Measurements from ENCODE around the gene THSD7B.

THSD7B gene

GRCh38 chr2:136828162-136828561, 62.8 kb downstream of the THSD7B start:
- no peak for DNase-seq

GRCh38 chr2:136828774-136829173, 63.4 kb downstream of the THSD7B start:
- no peak for DNase-seq

GRCh38 chr2:136844546-136844945, 79.2 kb downstream of the THSD7B start:
- DNase-seq, result no peak

GRCh38 chr2:136858656-136859055, 93.3 kb downstream of the THSD7B start:
- DNase-seq, result no peak

- no peak for DNase-seq
These were observed 95.2 kb downstream of the THSD7B start for GRCh38 chr2:136860443-136860958.

- no peak for DNase-seq
These were observed 98.1 kb downstream of the THSD7B start for GRCh38 chr2:136863468-136863867.

- no peak for DNase-seq
These were observed 98.5 kb downstream of the THSD7B start for GRCh38 chr2:136863874-136864273.

- DNase-seq, result no peak
These were observed 106.1 kb downstream of the THSD7B start for GRCh38 chr2:136871424-136871823.

GRCh38 chr2:136874258-136874657, 108.9 kb downstream of the THSD7B start:
- DNase-seq, result no peak

GRCh38 chr2:136891100-136891499, 125.8 kb downstream of the THSD7B start:
- no peak for DNase-seq

GRCh38 chr2:136894007-136894634, 128.8 kb downstream of the THSD7B start:
- no peak for DNase-seq

GRCh38 chr2:136901732-136902131, 136.4 kb downstream of the THSD7B start:
- no peak for DNase-seq

GRCh38 chr2:136905779-136906178, 140.4 kb downstream of the THSD7B start:
- DNase-seq, result no peak

GRCh38 chr2:136909777-136910176, 144.4 kb downstream of the THSD7B start:
- no peak for DNase-seq

GRCh38 chr2:136916131-136916530, 150.8 kb downstream of the THSD7B start:
- DNase-seq, result no peak

- DNase-seq, result no peak
These were observed 152.1 kb downstream of the THSD7B start for GRCh38 chr2:136917411-136917881.

GRCh38 chr2:136919682-136920081, 154.3 kb downstream of the THSD7B start:
- no peak for DNase-seq

GRCh38 chr2:136920652-136921333, 155.4 kb downstream of the THSD7B start:
- DNase-seq, result no peak

- no peak for DNase-seq
These were observed 161.8 kb downstream of the THSD7B start for GRCh38 chr2:136927156-136927555.

GRCh38 chr2:136929531-136929930, 164.2 kb downstream of the THSD7B start:
- no peak for DNase-seq

GRCh38 chr2:136932700-136933099, 167.4 kb downstream of the THSD7B start:
- DNase-seq, result no peak

- DNase-seq, result no peak
These were observed 169.8 kb downstream of the THSD7B start for GRCh38 chr2:136935119-136935518.

- DNase-seq, result no peak
These were observed 190.7 kb downstream of the THSD7B start for GRCh38 chr2:136956050-136956449.

GRCh38 chr2:136957044-136957443, 191.7 kb downstream of the THSD7B start:
- DNase-seq, result no peak
